HL-60 (cell line): Measurements from ENCODE around the gene NYAP1.

Source experiments
- DNase-seq, 2 experiments: peaks; one replicate each; pipeline ENCODE4 v3.0.0-alpha.2; 2010 to 2020; ENCODE audit warnings: low read depth in 1 of 2, low spot score in 1 of 2
- H3K27ac ChIP-seq: fragments of 250-450 bp; sonication (Bioruptor Pico); replicated peaks from 2 replicates; pipeline ENCODE4 v1.5.1; 2020; ENCODE audit warnings: mild to moderate bottlenecking, moderate library complexity
- H3K27me3 ChIP-seq: fragments of 250-450 bp; sonication (Bioruptor Pico); 2 replicates; pipeline ENCODE4 v1.5.1; 2021; ENCODE audit warnings: mild to moderate bottlenecking, moderate library complexity; ENCODE audit not compliant: insufficient read depth, poor library complexity, severe bottlenecking
- H3K4me3 ChIP-seq: replicated peaks from 2 replicates; pipeline ENCODE4 v1.5.1; 2011; ENCODE audit warnings: mild to moderate bottlenecking, control low read depth, low read length; ENCODE audit not compliant: insufficient read depth
- CTCF ChIP-seq: IDR thresholded peaks from one replicate; pipeline ENCODE4 v1.5.1; 2011; ENCODE audit warnings: low read length, control low read depth, inconsistent platforms; ENCODE audit not compliant: insufficient read depth
- GABPA ChIP-seq: IDR thresholded peaks from 2 replicates; pipeline ENCODE4 v1.6.1; 2012; ENCODE audit warnings: low read depth
- POLR2AphosphoS5 ChIP-seq: IDR thresholded peaks from 2 replicates; pipeline ENCODE4 v1.6.1; 2012; ENCODE audit warnings: low read depth
- REST ChIP-seq: IDR thresholded peaks from 2 replicates; pipeline ENCODE4 v1.6.1; 2012; ENCODE audit warnings: low read depth; ENCODE audit not compliant: insufficient replicate concordance
- SPI1 ChIP-seq: IDR thresholded peaks from 2 replicates; pipeline ENCODE4 v1.6.1; 2012; ENCODE audit warnings: low read depth, mild to moderate bottlenecking, borderline replicate concordance

NYAP1 gene

GRCh38 chr7:100441641-100442535 is 41.8 kb upstream of the NYAP1 start:
- Histone ChIP-seq H3K4me3 (no peak overlapping the region), H3K27me3 (no peaks in the 10 kb centered on the region), H3K27ac (no peak overlapping the region)
- no peak for DNase-seq
- TF ChIP-seq SPI1: no peak
- no peak for TF ChIP-seq CTCF
- no peak for TF ChIP-seq REST
- no peak for TF ChIP-seq GABPA
- TF ChIP-seq POLR2AphosphoS5: no peak

GRCh38 chr7:100443096-100443840 is 40.5 kb upstream of the NYAP1 start:
- Histone ChIP-seq H3K27me3 (no peaks in the 10 kb centered on the region), H3K27ac (no peak overlapping the region), H3K4me3 (no peak overlapping the region)
- no peak for TF ChIP-seq CTCF
- no peak for TF ChIP-seq REST
- no peak for TF ChIP-seq SPI1
- TF ChIP-seq POLR2AphosphoS5: no peak
- TF ChIP-seq GABPA: no peak
- DNase-seq: no peak

- TF ChIP-seq POLR2AphosphoS5 (no peak), REST (no peak), GABPA (no peak), SPI1 (no peak), CTCF (no peak)
- no peak for DNase-seq
These were observed 39.1 kb upstream of the NYAP1 start for GRCh38 chr7:100444311-100445278.

More at GRCh38 chr7:100444311-100445278, 39.1 kb upstream of the NYAP1 start:
- Histone ChIP-seq H3K27me3 (no peaks in the 10 kb centered on the region), H3K27ac (no peak overlapping the region), H3K4me3 (no peak overlapping the region)
